Erythroblast (primary cell): ENCODE data around the gene PSG4.
"Not testable (repeated sequence)": the region's sequence is repeated elsewhere in the genome, so short reads cannot be mapped to it uniquely, and the experiment has no call there.

Experiments
- GATA1 ChIP-seq: IDR thresholded peaks from 2 replicates; pipeline ENCODE4 v1.6.1; 2011; ENCODE audit warnings: low read depth, mild to moderate bottlenecking, control low read depth, low read length, moderate library complexity
- POLR2A ChIP-seq: IDR thresholded peaks from 2 replicates; pipeline ENCODE4 v1.6.1; 2011; ENCODE audit warnings: mild to moderate bottlenecking, low read length

DNA sequence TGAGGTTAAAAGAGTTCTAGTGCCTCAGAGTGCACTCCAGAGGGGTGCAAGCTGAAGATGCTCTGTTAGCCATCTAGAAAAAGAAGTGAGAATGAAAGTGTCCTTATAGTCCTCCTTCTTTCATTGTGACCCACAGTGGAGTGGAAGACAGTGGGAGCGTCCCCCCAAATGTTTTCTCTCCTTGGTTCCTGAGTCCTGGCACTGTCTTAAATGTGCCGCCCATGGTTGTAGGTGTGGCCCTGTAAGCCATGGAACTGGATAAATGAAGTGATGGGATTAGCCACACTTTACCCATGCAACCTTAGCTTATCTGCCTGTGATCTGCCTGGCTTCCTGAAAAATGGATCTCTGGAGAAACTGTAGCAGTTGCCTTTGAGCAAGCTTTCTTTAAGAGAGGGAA lies 23.3 kb upstream of the PSG4 start:
- not testable (repeated sequence) for TF ChIP-seq POLR2A, GATA1
